IMR-90 (cell line): ENCODE data around the gene TGFBI. TPM values are rescaled to one million over a fixed set of nuclear protein-coding genes. Genes with fewer than 3 reads are reported as not detected.

ENCODE experiments used
- ATAC-seq: fragments of 200-7000 bp; cut with Tn5 transposase; 2 replicates; pipeline ENCODE4 v1.9.1; 2020; ENCODE audit warnings: low read depth, mild to moderate bottlenecking, moderate library complexity
- BruUV-seq: library from RNA; stranded (reverse); fragments of 400-500 nt; replicated peaks from 2 replicates; lab custom pipeline; 2021; lab: Mats Ljungman, UMichigan
- CTCF ChIA-PET: fragments of 300-600 bp; formaldehyde crosslinking; extraction: SDS; loops from one replicate; lab custom pipeline; 2021; ENCODE audit warnings: antibody characterized with exemption; lab: Yijun Ruan, JAX
- POLR2A ChIA-PET: fragments of 300-600 bp; sonication (Branson Sonifier 250); formaldehyde crosslinking; loops from one replicate; lab custom pipeline; 2022; ENCODE audit warnings: antibody characterized with exemption; ENCODE audit not compliant: unreplicated experiment; lab: Charles Lee
- DNase-seq: peaks from one replicate; pipeline ENCODE4 v3.0.0; 2013
- H2AFZ ChIP-seq: replicated peaks from 2 replicates; pipeline ENCODE3; 2013; ENCODE audit warnings: low read length, mild to moderate bottlenecking; ENCODE audit not compliant: poor library complexity
- H2AK5ac ChIP-seq: 2 replicates; pipeline ENCODE4 v1.6.1; 2013; ENCODE audit warnings: low read depth, low read length, inconsistent platforms
- H2AK9ac ChIP-seq: replicated peaks from 2 replicates; pipeline ENCODE3; 2013; ENCODE audit warnings: mild to moderate bottlenecking, low read depth, low read length, moderate library complexity; ENCODE audit not compliant: poor library complexity
- H2BK120ac ChIP-seq: 2 replicates; pipeline ENCODE4 v1.6.1; 2013; ENCODE audit warnings: low read depth, low read length, inconsistent platforms
- H2BK15ac ChIP-seq: 3 replicates; pipeline ENCODE4 v1.6.1; 2013; ENCODE audit warnings: low read depth, low read length, inconsistent platforms
- H2BK20ac ChIP-seq: 2 replicates; pipeline ENCODE4 v1.6.1; 2013; ENCODE audit warnings: low read depth, mild to moderate bottlenecking, inconsistent platforms, low read length, moderate library complexity
- H2BK5ac ChIP-seq: 2 replicates; pipeline ENCODE4 v1.6.1; 2013; ENCODE audit warnings: mild to moderate bottlenecking, low read depth, low read length, inconsistent platforms; ENCODE audit not compliant: poor library complexity, severe bottlenecking
- H3K14ac ChIP-seq: replicated peaks from 2 replicates; pipeline ENCODE4 v1.6.1; 2013; ENCODE audit warnings: low read depth, low read length, inconsistent platforms
- H3K18ac ChIP-seq: 2 replicates; pipeline ENCODE4 v1.6.1; 2013; ENCODE audit warnings: low read depth, low read length, control low read depth
- H3K23ac ChIP-seq: 2 replicates; pipeline ENCODE4 v1.6.1; 2013; ENCODE audit warnings: low read depth, low read length, inconsistent platforms
- H3K27ac ChIP-seq: 2 replicates; pipeline ENCODE4 v1.5.1; 2013; ENCODE audit warnings: mild to moderate bottlenecking, control low read depth, low read length; ENCODE audit not compliant: insufficient read depth
- H3K27me3 ChIP-seq: 2 replicates; pipeline ENCODE4 v1.6.1; 2013; ENCODE audit warnings: low read length; ENCODE audit not compliant: control insufficient read depth, insufficient read depth
- H3K36me3 ChIP-seq: 2 replicates; pipeline ENCODE4 v1.6.1; 2013; ENCODE audit warnings: low read length, mixed read lengths; ENCODE audit not compliant: control insufficient read depth, insufficient read depth
- H3K4ac ChIP-seq: 2 replicates; pipeline ENCODE4 v1.6.1; 2013; ENCODE audit warnings: low read depth, low read length, inconsistent platforms
- H3K4me1 ChIP-seq: 2 replicates; pipeline ENCODE4 v1.6.1; 2013; ENCODE audit warnings: low read length, mixed read lengths; ENCODE audit not compliant: control insufficient read depth, insufficient read depth
- H3K4me2 ChIP-seq: 2 replicates; pipeline ENCODE4 v1.6.1; 2013; ENCODE audit warnings: low read depth, mild to moderate bottlenecking, control low read depth, low read length, moderate library complexity
- H3K4me3 ChIP-seq: 2 replicates; pipeline ENCODE4 v1.5.1; 2013; ENCODE audit warnings: low read depth, mild to moderate bottlenecking, control low read depth, low read length, moderate library complexity; ENCODE audit not compliant: insufficient read depth
- H3K56ac ChIP-seq: 2 replicates; pipeline ENCODE4 v1.6.1; 2013; ENCODE audit warnings: low read length, inconsistent platforms; ENCODE audit not compliant: insufficient read depth; ENCODE audit errors: extremely low read depth
- H3K79me1 ChIP-seq, 2 experiments: 2 replicates each; pipeline ENCODE4 v1.6.1; 2013; ENCODE audit warnings: low read length in 2 of 2, inconsistent platforms in 1 of 2, low read depth in 1 of 2
- H3K9ac ChIP-seq: 2 replicates; pipeline ENCODE4 v1.6.1; 2013; ENCODE audit warnings: low read depth, low read length, control low read depth
- H3K9me1 ChIP-seq: 2 replicates; pipeline ENCODE4 v1.6.1; 2013; ENCODE audit warnings: low read length, inconsistent platforms; ENCODE audit not compliant: insufficient read depth
- H3K9me3 ChIP-seq: 2 replicates; pipeline ENCODE4 v1.6.1; 2013; ENCODE audit warnings: low read length; ENCODE audit not compliant: control insufficient read depth, insufficient read depth
- H4K20me1 ChIP-seq: 2 replicates; pipeline ENCODE4 v1.6.1; 2013; ENCODE audit warnings: low read length, inconsistent platforms; ENCODE audit not compliant: insufficient read depth
- H4K5ac ChIP-seq: 2 replicates; pipeline ENCODE4 v1.6.1; 2013; ENCODE audit warnings: mild to moderate bottlenecking, low read depth, low read length, control low read depth
- H4K8ac ChIP-seq, 2 experiments: 2 replicates each; pipeline ENCODE4 v1.6.1; 2013; ENCODE audit warnings: low read depth in 2 of 2, low read length in 2 of 2, control low read depth in 1 of 2, inconsistent platforms in 1 of 2
- H4K91ac ChIP-seq: 2 replicates; pipeline ENCODE4 v1.6.1; 2013; ENCODE audit warnings: low read depth, low read length, inconsistent platforms; ENCODE audit not compliant: insufficient read depth
- BHLHE40 ChIP-seq: fragments of 150-350 bp; IDR thresholded peaks from 2 replicates; pipeline ENCODE4 v1.6.1; 2016; ENCODE audit warnings: mild to moderate bottlenecking, low read depth, low read length
- CEBPB ChIP-seq: IDR thresholded peaks from 2 replicates; pipeline ENCODE4 v1.6.1; 2012; ENCODE audit warnings: low read depth, low read length, improper control_type of control experiment
- CHD1 ChIP-seq: IDR thresholded peaks from 2 replicates; pipeline ENCODE4 v1.6.1; 2012; ENCODE audit warnings: low read depth, low read length, improper control_type of control experiment
- CTCF ChIP-seq: conservative IDR thresholded peaks from 2 replicates; pipeline ENCODE4 v1.5.1; 2012; ENCODE audit warnings: mild to moderate bottlenecking, low read depth, low read length, improper control_type of control experiment
- FOS ChIP-seq: fragments of 150-350 bp; IDR thresholded peaks from 2 replicates; pipeline ENCODE4 v1.6.1; 2016; ENCODE audit warnings: low read depth, low read length
- MAFK ChIP-seq: IDR thresholded peaks from 2 replicates; pipeline ENCODE4 v1.6.1; 2012; ENCODE audit warnings: low read depth, low read length, improper control_type of control experiment
- MAZ ChIP-seq: IDR thresholded peaks from 2 replicates; pipeline ENCODE4 v1.6.1; 2012; ENCODE audit warnings: low read depth, mild to moderate bottlenecking, low read length, improper control_type of control experiment, moderate library complexity, borderline replicate concordance
- MXI1 ChIP-seq: IDR thresholded peaks from 2 replicates; pipeline ENCODE4 v1.6.1; 2012; ENCODE audit warnings: low read depth, mild to moderate bottlenecking, low read length, moderate library complexity, borderline replicate concordance
- NFE2L2 ChIP-seq: fragments of 150-350 bp; IDR thresholded peaks from 2 replicates; pipeline ENCODE4 v1.6.1; 2016; ENCODE audit warnings: low read depth, mild to moderate bottlenecking, low read length
- POLR2A ChIP-seq: IDR thresholded peaks from 2 replicates; pipeline ENCODE4 v1.6.1; 2012; ENCODE audit warnings: mild to moderate bottlenecking, low read depth, low read length
- RAD21 ChIP-seq: IDR thresholded peaks from 2 replicates; pipeline ENCODE4 v1.6.1; 2012; ENCODE audit warnings: low read length, improper control_type of control experiment
- RCOR1 ChIP-seq: IDR thresholded peaks from 2 replicates; pipeline ENCODE4 v1.6.1; 2012; ENCODE audit warnings: mild to moderate bottlenecking, low read length, improper control_type of control experiment; ENCODE audit not compliant: insufficient replicate concordance
- RFX5 ChIP-seq: IDR thresholded peaks from 2 replicates; pipeline ENCODE4 v1.8.0; 2012; ENCODE audit warnings: low read depth, mild to moderate bottlenecking, low read length, moderate library complexity
- SMC3 ChIP-seq: fragments of 150-350 bp; IDR thresholded peaks from 2 replicates; pipeline ENCODE4 v1.6.1; 2016; ENCODE audit warnings: low read depth, mild to moderate bottlenecking, antibody characterized with exemption, low read length, moderate library complexity
- USF2 ChIP-seq: fragments of 150-350 bp; IDR thresholded peaks from 2 replicates; pipeline ENCODE4 v1.6.1; 2017; ENCODE audit warnings: mild to moderate bottlenecking, antibody characterized with exemption, low read length, low read depth
- WGBS, 2 experiments: methylation state at CpG; one replicate each; pipeline versions ENCODE4 v1.1.5 to v1.1.7; 2013; ENCODE audit warnings: missing lambda C conversion rate in 2 of 2; ENCODE audit not compliant: insufficient read length in 1 of 2; ENCODE audit errors: extremely low coverage in 2 of 2; 5-methylcytosine and 5-hydroxymethylcytosine counted together
- dilution Hi-C: fragments of 300-500 bp; cut with HindIII; formaldehyde crosslinking; loops from one replicate; pipeline ENCODE4 v1.14.3; 2018; ENCODE audit warnings: low sequenced_read_pairs; ENCODE audit not compliant: unreplicated experiment
- in situ Hi-C: fragments of 300-500 bp; cut with MboI; formaldehyde crosslinking; loops from 3 replicates; pipeline ENCODE4 v1.14.3; 2019; ENCODE audit warnings: low sequenced_read_pairs, inconsistent platforms, mixed read lengths
- intact Hi-C: fragments of 100-400 bp; cut with micrococcal nuclease; formaldehyde crosslinking; loops from 2 replicates; pipeline ENCODE4 v1.10.0; 2022
- polyA plus RNA-seq, 3 experiments: library from polyadenylated mRNA; depleted of rRNA; stranded (reverse); fragments of >200 nt; gene quantifications; 2 replicates each; pipeline ENCODE4 v1.2.3, GENCODE V29; 2012; ENCODE audit warnings: low replicate concordance in 1 of 3
- total RNA-seq: library from RNA; depleted of rRNA; stranded (reverse); fragments of >200 nt; gene quantifications from 2 replicates; pipeline ENCODE4 v1.2.3, GENCODE V29; 2012
- TF ChIP-seq, protein P1 (sequence below): fragments of 150-350 bp; IDR thresholded peaks from 2 replicates; pipeline ENCODE4 v1.6.1; 2016; ENCODE audit warnings: low read depth, mild to moderate bottlenecking, low read length, moderate library complexity, borderline replicate concordance

TGFBI gene
- total and polyA plus RNA-seq, 2 of the 4 experiments (the other 2 are of a cell fraction), result 618 to 1,551 TPM

GRCh38 chr5:136094913-136095641 lies 66.3 kb downstream of the TGFBI start:
- H3K14ac ChIP-seq, result no peak overlapping the region
- no peak overlapping the region for H2AK5ac ChIP-seq
- H2BK15ac ChIP-seq, result no peak overlapping the region
- H4K91ac ChIP-seq, result no peak overlapping the region
- H3K27me3 ChIP-seq, result peaks cover 15% of the 10 kb centered on the region
- H3K27ac ChIP-seq, result no peak overlapping the region
- dilution Hi-C loops (no loop called here), intact Hi-C loops (no loop called here), in situ Hi-C loops (no loop called here)
- ChIA-PET POLR2A (no interaction called here), CTCF (no interaction called here)
- no peaks in the 10 kb centered on the region for H3K4me1 ChIP-seq
- no peak overlapping the region for H3K56ac ChIP-seq
- TF ChIP-seq SMC3, result no peak
- no peak for TF ChIP-seq MXI1
- no peak for TF ChIP-seq CEBPB
- TF ChIP-seq CHD1, result no peak
- no peak for TF ChIP-seq POLR2A
- TF ChIP-seq USF2, result no peak
- no peak for TF ChIP-seq CTCF
- no peak for TF ChIP-seq RAD21
- no peak for TF ChIP-seq BHLHE40
- TF ChIP-seq MAZ, result no peak
- TF ChIP-seq RFX5, result no peak
- TF ChIP-seq RCOR1, result no peak
- TF ChIP-seq, protein P1, sequence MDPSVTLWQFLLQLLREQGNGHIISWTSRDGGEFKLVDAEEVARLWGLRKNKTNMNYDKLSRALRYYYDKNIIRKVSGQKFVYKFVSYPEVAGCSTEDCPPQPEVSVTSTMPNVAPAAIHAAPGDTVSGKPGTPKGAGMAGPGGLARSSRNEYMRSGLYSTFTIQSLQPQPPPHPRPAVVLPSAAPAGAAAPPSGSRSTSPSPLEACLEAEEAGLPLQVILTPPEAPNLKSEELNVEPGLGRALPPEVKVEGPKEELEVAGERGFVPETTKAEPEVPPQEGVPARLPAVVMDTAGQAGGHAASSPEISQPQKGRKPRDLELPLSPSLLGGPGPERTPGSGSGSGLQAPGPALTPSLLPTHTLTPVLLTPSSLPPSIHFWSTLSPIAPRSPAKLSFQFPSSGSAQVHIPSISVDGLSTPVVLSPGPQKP, result no peak
- no peak for TF ChIP-seq MAFK
- no peak for TF ChIP-seq NFE2L2
- TF ChIP-seq FOS, result no peak
- no peak overlapping the region for H2BK120ac ChIP-seq
- no peaks in the 10 kb centered on the region for H3K36me3 ChIP-seq
- H3K4ac ChIP-seq, result no peak overlapping the region
- no peak overlapping the region for H3K4me3 ChIP-seq
- H3K9ac ChIP-seq, result no peak overlapping the region
- no peaks in the 10 kb centered on the region for H4K20me1 ChIP-seq
- no peak overlapping the region for H2AK9ac ChIP-seq
- ATAC-seq (no peak), DNase-seq (no peak)
- no TSS peak for BruUV-seq
- H2AFZ ChIP-seq, result no peak overlapping the region
- no peak overlapping the region for H4K5ac ChIP-seq
- no peak overlapping the region for H2BK20ac ChIP-seq
- no peaks in the 10 kb centered on the region for H3K9me3 ChIP-seq
- H3K9me1 ChIP-seq, result no peaks in the 10 kb centered on the region
- H3K79me1 ChIP-seq, result no peaks in the 10 kb centered on the region
- H3K23ac ChIP-seq, result no peak overlapping the region
- no peak overlapping the region for H4K8ac ChIP-seq
- no peak overlapping the region for H3K4me2 ChIP-seq
- 77% methylated on average over 4 of the region's 8 CpGs; no CpG with 5 or more reads in 1 of the 2 experiments for WGBS, 2 experiments
- no peak overlapping the region for H3K18ac ChIP-seq
- H2BK5ac ChIP-seq, result no peak overlapping the region
